H9 (cell line): Measurements from ENCODE around the gene BATF. TPM values are rescaled to one million over a fixed set of nuclear protein-coding genes. Genes with fewer than 3 reads are reported as not detected.

Source experiments
- DNase-seq: peaks from one replicate; pipeline ENCODE4 v3.0.0-alpha.2; 2017
- H2AFZ ChIP-seq: one replicate; pipeline ENCODE4 v1.6.1; 2013; ENCODE audit warnings: mild to moderate bottlenecking, low read length, control low read depth, moderate library complexity
- H2AK5ac ChIP-seq: 2 replicates; pipeline ENCODE4 v1.6.1; 2013; ENCODE audit warnings: low read length, control low read depth, mixed read lengths; ENCODE audit not compliant: insufficient read length
- H2BK120ac ChIP-seq: one replicate; pipeline ENCODE4 v1.6.1; 2013; ENCODE audit warnings: low read depth, mild to moderate bottlenecking, low read length, control low read depth, inconsistent platforms; ENCODE audit not compliant: poor library complexity, severe bottlenecking
- H2BK12ac ChIP-seq: 2 replicates; pipeline ENCODE4 v1.6.1; 2013; ENCODE audit warnings: low read length, control low read depth, mixed read lengths, low read depth; ENCODE audit not compliant: insufficient read length
- H2BK15ac ChIP-seq: 2 replicates; pipeline ENCODE4 v1.6.1; 2013; ENCODE audit warnings: low read depth, low read length, control low read depth
- H2BK20ac ChIP-seq: one replicate; pipeline ENCODE4 v1.6.1; 2013; ENCODE audit warnings: low read depth, mild to moderate bottlenecking, low read length, control low read depth, inconsistent platforms; ENCODE audit not compliant: poor library complexity, severe bottlenecking
- H2BK5ac ChIP-seq: 2 replicates; pipeline ENCODE4 v1.6.1; 2013; ENCODE audit warnings: low read length, control low read depth, mixed read lengths; ENCODE audit not compliant: insufficient read length
- H3K14ac ChIP-seq: 2 replicates; pipeline ENCODE4 v1.6.1; 2013; ENCODE audit warnings: low read length, control low read depth; ENCODE audit not compliant: insufficient read depth
- H3K18ac ChIP-seq: 2 replicates; pipeline ENCODE4 v1.6.1; 2013; ENCODE audit warnings: low read depth, mild to moderate bottlenecking, mixed read lengths, low read length, control low read depth; ENCODE audit not compliant: insufficient read length
- H3K23ac ChIP-seq: 2 replicates; pipeline ENCODE4 v1.6.1; 2013; ENCODE audit warnings: low read length, control low read depth, mixed read lengths, low read depth; ENCODE audit not compliant: insufficient read length
- H3K23me2 ChIP-seq: 2 replicates; pipeline ENCODE4 v1.6.1; 2013; ENCODE audit warnings: low read depth, mild to moderate bottlenecking, mixed read lengths, low read length, control low read depth; ENCODE audit not compliant: insufficient read length, poor library complexity, severe bottlenecking
- H3K27ac ChIP-seq: 2 replicates; pipeline ENCODE4 v1.5.1; 2013; ENCODE audit warnings: low read length, control low read depth, mixed read lengths, low read depth; ENCODE audit not compliant: insufficient read length
- H3K27me3 ChIP-seq: 2 replicates; pipeline ENCODE4 v1.6.1; 2013; ENCODE audit warnings: low read length, control low read depth, inconsistent platforms; ENCODE audit not compliant: insufficient read depth
- H3K4ac ChIP-seq: 2 replicates; pipeline ENCODE4 v1.6.1; 2013; ENCODE audit warnings: low read depth, mild to moderate bottlenecking, control low read depth, inconsistent platforms, low read length, moderate library complexity
- H3K4me1 ChIP-seq: 2 replicates; pipeline ENCODE4 v1.6.1; 2013; ENCODE audit warnings: low read length, control low read depth, inconsistent platforms; ENCODE audit not compliant: insufficient read depth
- H3K4me2 ChIP-seq: 2 replicates; pipeline ENCODE4 v1.6.1; 2013; ENCODE audit warnings: low read length, control low read depth, mixed read lengths; ENCODE audit not compliant: insufficient read length, insufficient read depth
- H3K56ac ChIP-seq: 2 replicates; pipeline ENCODE4 v1.6.1; 2013; ENCODE audit warnings: low read depth, mild to moderate bottlenecking, mixed read lengths, low read length, control low read depth; ENCODE audit not compliant: insufficient read length
- H3K79me1 ChIP-seq: 2 replicates; pipeline ENCODE4 v1.6.1; 2013; ENCODE audit warnings: low read depth, mild to moderate bottlenecking, moderate library complexity, low read length, control low read depth, inconsistent platforms; ENCODE audit not compliant: insufficient read depth, poor library complexity, severe bottlenecking
- H3K79me2 ChIP-seq: 2 replicates; pipeline ENCODE4 v1.6.1; 2013; ENCODE audit warnings: low read length, control low read depth, inconsistent platforms; ENCODE audit not compliant: insufficient read depth
- H3K9ac ChIP-seq: 2 replicates; pipeline ENCODE4 v1.6.1; 2013; ENCODE audit warnings: low read length, control low read depth, mixed read lengths; ENCODE audit not compliant: insufficient read length; ENCODE audit errors: extremely low read depth
- H3K9me3 ChIP-seq: one replicate; pipeline ENCODE4 v1.6.1; 2013; ENCODE audit warnings: low read depth, low read length, inconsistent platforms; ENCODE audit not compliant: control insufficient read depth
- H3T11ph ChIP-seq: one replicate; pipeline ENCODE4 v1.6.1; 2013; ENCODE audit warnings: mild to moderate bottlenecking, low read length, control low read depth, inconsistent platforms
- H4K20me1 ChIP-seq: one replicate; pipeline ENCODE4 v1.6.1; 2013; ENCODE audit not compliant: control insufficient read depth, insufficient read length, insufficient read depth
- H4K5ac ChIP-seq: 2 replicates; pipeline ENCODE4 v1.6.1; 2013; ENCODE audit warnings: low read depth, mild to moderate bottlenecking, mixed read lengths, low read length, control low read depth; ENCODE audit not compliant: insufficient read length
- H4K8ac ChIP-seq: replicated peaks from 2 replicates; pipeline ENCODE4 v1.6.1; 2013; ENCODE audit warnings: low read length, control low read depth, mixed read lengths, low read depth; ENCODE audit not compliant: insufficient read length
- H4K91ac ChIP-seq: 2 replicates; pipeline ENCODE4 v1.6.1; 2013; ENCODE audit warnings: low read depth, mild to moderate bottlenecking, moderate library complexity, mixed read lengths, low read length, control low read depth; ENCODE audit not compliant: insufficient read length
- H3K27ac Mint-ChIP-seq, 3 experiments: 2 replicates in 2 of 3; 3 replicates in 1 of 3; pipeline ENCODE4 v1.8.0; 2020 to 2021; ENCODE audit warnings: mixed read lengths in 3 of 3, mild to moderate bottlenecking in 1 of 3, moderate library complexity in 1 of 3
- H3K27me3 Mint-ChIP-seq: 2 replicates; pipeline ENCODE4 v1.8.0; 2021; ENCODE audit warnings: low read depth, mild to moderate bottlenecking, moderate library complexity, mixed read lengths
- H3K36me3 Mint-ChIP-seq, 3 experiments: 2 replicates in 2 of 3; 3 replicates in 1 of 3; pipeline ENCODE4 v1.8.0; 2020 to 2021; ENCODE audit warnings: low read depth in 3 of 3, mixed read lengths in 3 of 3; ENCODE audit not compliant: insufficient read depth in 1 of 3
- H3K4me1 Mint-ChIP-seq, 2 experiments: 2 replicates each; pipeline ENCODE4 v1.8.0; 2020; ENCODE audit warnings: mixed read lengths in 2 of 2
- H3K4me3 Mint-ChIP-seq, 2 experiments: 2 replicates in 1 of 2; 3 replicates in 1 of 2; pipeline ENCODE4 v1.8.0; 2020 to 2021; ENCODE audit warnings: mild to moderate bottlenecking in 2 of 2, mixed read lengths in 2 of 2, moderate library complexity in 1 of 2
- H3K9me3 Mint-ChIP-seq, 2 experiments: 2 replicates in 1 of 2; 3 replicates in 1 of 2; pipeline ENCODE4 v1.8.0; 2020; ENCODE audit warnings: mild to moderate bottlenecking in 2 of 2, mixed read lengths in 2 of 2, moderate library complexity in 1 of 2
- CTCF ChIP-seq: fragments of 200-600 bp; sonication (generic); conservative IDR thresholded peaks from 3 replicates; pipeline ENCODE4 v1.8.0; 2021; ENCODE audit warnings: antibody characterized with exemption, mild to moderate bottlenecking
- WGBS: extraction: QIAGEN DNeasy Blood & Tissue Kit; methylation state at CpG from one replicate; pipeline ENCODE4 v1.1.7; 2013; ENCODE audit warnings: missing lambda C conversion rate, low lambda C conversion rate, mixed read lengths; ENCODE audit not compliant: insufficient read length; ENCODE audit errors: extremely low coverage; 5-methylcytosine and 5-hydroxymethylcytosine counted together
- total RNA-seq: library from RNA; stranded (reverse); gene quantifications from 2 replicates; pipeline ENCODE4 v1.2.1, GENCODE V29; 2021

BATF gene
- total RNA-seq, 1 experiment from 2014 or later = not detected

- Histone ChIP-seq H3K79me1 (no peaks in the 10 kb centered on the region), H2BK20ac (no peak overlapping the region), H3K14ac (no peak overlapping the region), H3K4me2 (no peak overlapping the region), H4K8ac (no peak overlapping the region), H3K23me2 (no peaks in the 10 kb centered on the region), H2AK5ac (no peak overlapping the region), H4K91ac (no peak overlapping the region), H3K9ac (no peak overlapping the region), H2BK12ac (no peak overlapping the region), H3K56ac (no peak overlapping the region), H3K27ac (no peak overlapping the region), H2BK120ac (no peak overlapping the region), H4K20me1 (no peaks in the 10 kb centered on the region), H2AFZ (no peak overlapping the region), H4K5ac (no peak overlapping the region), H2BK5ac (no peak overlapping the region), H3K18ac (no peak overlapping the region), H3K4ac (no peak overlapping the region), H2BK15ac (no peak overlapping the region), H3K27me3 (no peaks in the 10 kb centered on the region), H3T11ph (no peak overlapping the region), H3K23ac (no peak overlapping the region), H3K4me1 (no peaks in the 10 kb centered on the region), H3K9me3 (no peaks in the 10 kb centered on the region), H3K79me2 (no peaks in the 10 kb centered on the region)
- no peak overlapping the region for H3K27ac Mint-ChIP-seq
- no CpG with 5 or more reads among the region's 4 CpGs for WGBS
- H3K9me3 Mint-ChIP-seq = no peaks in the 10 kb centered on the region
- no peaks in the 10 kb centered on the region for H3K27me3 Mint-ChIP-seq
- H3K4me3 Mint-ChIP-seq = no peak overlapping the region
- H3K4me1 Mint-ChIP-seq = peaks cover 2 to 4% of the 10 kb centered on the region in 2 experiments; a peak in 2 of 4 replicates
- no peak for TF ChIP-seq CTCF
- no peaks in the 10 kb centered on the region for H3K36me3 Mint-ChIP-seq
- DNase-seq = no peak
Measured at GRCh38 chr14:75537071-75537470, 14.8 kb downstream of the BATF start.
